H54 (cell line): ENCODE measurements around the gene ING4.

Experiments used
- DNase-seq: peaks from one replicate; pipeline ENCODE4 v3.0.0; 2011; ENCODE audit warnings: low spot score, mixed read lengths; ENCODE audit not compliant: insufficient read length
- FAIRE-seq: peaks from 3 replicates; lab custom pipeline; 2011; peaks lifted over from hg19 to GRCh38; lab: Jason Lieb, UNC
- POLR2A ChIP-seq: IDR thresholded peaks from 2 replicates; pipeline ENCODE4 v1.6.1; 2011; ENCODE audit warnings: low read depth, mild to moderate bottlenecking, low read length

ING4 gene

GRCh38 chr12:6695313-6696045 lies 32.6 kb upstream of the ING4 start:
- FAIRE-seq (no peak), DNase-seq (no peak)
- TF ChIP-seq POLR2A, result no peak

GRCh38 chr12:6694701-6695100 lies 31.8 kb upstream of the ING4 start:
- DNase-seq (no peak), FAIRE-seq (no peak)
- TF ChIP-seq POLR2A, result no peak

- no peak for DNase-seq
- no peak for FAIRE-seq
- no peak for TF ChIP-seq POLR2A
Observed at GRCh38 chr12:6693832-6694355, 31.0 kb upstream of the ING4 start.

GRCh38 chr12:6692888-6693287 lies 30.0 kb upstream of the ING4 start:
- no peak for TF ChIP-seq POLR2A
- DNase-seq (no peak), FAIRE-seq (no peak)

- no peak for TF ChIP-seq POLR2A
- FAIRE-seq, result no peak
- DNase-seq, result no peak
Observed at GRCh38 chr12:6691473-6691872, 28.6 kb upstream of the ING4 start.

GRCh38 chr12:6688999-6689882 lies 26.3 kb upstream of the ING4 start, which contains the start of gene ZNF384:
Gene ZNF384 (minus strand): TSS chr12:6689375. CDS start chr12:6679520, 9,855 bp downstream.
- TF ChIP-seq POLR2A, result peak; percentile 32
- FAIRE-seq (peak; percentile 89), DNase-seq (peak; percentile 93)

GRCh38 chr12:6688543-6688998 lies 25.7 kb upstream of the ING4 start:
- FAIRE-seq, result no peak
- no peak for DNase-seq
- TF ChIP-seq POLR2A, result peak; percentile 47

- FAIRE-seq (no peak), DNase-seq (no peak)
- no peak for TF ChIP-seq POLR2A
Observed at GRCh38 chr12:6685814-6686213, 22.9 kb upstream of the ING4 start.

GRCh38 chr12:6684609-6685008 lies 21.7 kb upstream of the ING4 start:
- FAIRE-seq, result no peak
- no peak for DNase-seq
- no peak for TF ChIP-seq POLR2A

- DNase-seq, result no peak
- no peak for FAIRE-seq
- TF ChIP-seq POLR2A, result no peak
Observed at GRCh38 chr12:6676962-6677361, 14.0 kb upstream of the ING4 start.

GRCh38 chr12:6672143-6672542 lies 9.2 kb upstream of the ING4 start:
- DNase-seq (no peak), FAIRE-seq (no peak)
- no peak for TF ChIP-seq POLR2A

GRCh38 chr12:6667559-6668210 lies 4.8 kb upstream of the ING4 start:
- FAIRE-seq, result no peak
- TF ChIP-seq POLR2A, result no peak

GRCh38 chr12:6666211-6666610 lies 3.3 kb upstream of the ING4 start:
- FAIRE-seq, result no peak
- DNase-seq, result no peak
- no peak for TF ChIP-seq POLR2A

More at GRCh38 chr12:6667559-6668210, 4.8 kb upstream of the ING4 start:
- DNase-seq, result no peak
